K562 (cell line): Measurements from ENCODE around the gene GALNT17.

Experiments
- CBX2 ChIP-seq: fragments of 200-600 bp; sonication (generic); IDR thresholded peaks from one replicate; pipeline ENCODE4 v1.6.1; 2012; ENCODE audit warnings: mild to moderate bottlenecking, low read length, inconsistent platforms; ENCODE audit not compliant: insufficient read depth, poor library complexity, severe bottlenecking
- SIN3A ChIP-seq, 2 experiments: fragments of 150-350 bp in 1 of 2; IDR thresholded peaks; 2 replicates each; pipeline ENCODE4 v1.6.1; 2011 to 2016; ENCODE audit warnings: borderline replicate concordance in 2 of 2, low read depth in 2 of 2, low read length in 2 of 2, mild to moderate bottlenecking in 2 of 2, moderate library complexity in 2 of 2; ENCODE audit not compliant: control insufficient read depth in 1 of 2

GRCh38 chr7:71135663-71136062 is 3.7 kb downstream of the GALNT17 start:
- TF ChIP-seq SIN3A (IDR thresholded peaks at IDR 0.05; ENCODE audit: borderline replicate concordance in 2 of 2, control insufficient read depth in 1 of 2, low read depth in 2 of 2, low read length in 2 of 2) (no peak), CBX2 (no peak)
